Measurements from ENCODE around the gene TOX3.

The TOX3 gene

GRCh38 chr16:52539191-52539590 is 7.8 kb downstream of the TOX3 start:
- in situ Hi-C loops (cut with MboI; ENCODE audit: low sequenced_read_pairs), result no loop called here

DNA sequence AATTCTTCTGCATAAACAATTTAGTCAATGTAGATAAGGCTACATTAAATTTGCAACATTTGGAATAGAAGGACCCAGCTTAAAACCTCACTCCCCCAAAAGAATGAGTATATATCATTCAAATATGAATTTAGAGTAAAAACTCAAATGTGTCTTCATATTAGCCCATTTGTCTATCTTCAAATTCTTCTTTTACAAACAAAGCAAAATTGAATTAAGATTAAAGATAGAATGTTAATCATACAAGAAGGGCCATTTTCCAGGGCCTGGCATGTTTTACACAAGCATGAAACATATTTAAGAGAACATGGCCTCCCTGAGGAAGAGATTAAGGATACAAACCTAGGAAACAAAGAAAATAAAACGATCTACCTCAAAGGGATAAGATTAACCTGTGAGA is 8.4 kb downstream of the TOX3 start:
- in situ Hi-C loops (cut with MboI; ENCODE audit: low sequenced_read_pairs), result no loop called here

DNA sequence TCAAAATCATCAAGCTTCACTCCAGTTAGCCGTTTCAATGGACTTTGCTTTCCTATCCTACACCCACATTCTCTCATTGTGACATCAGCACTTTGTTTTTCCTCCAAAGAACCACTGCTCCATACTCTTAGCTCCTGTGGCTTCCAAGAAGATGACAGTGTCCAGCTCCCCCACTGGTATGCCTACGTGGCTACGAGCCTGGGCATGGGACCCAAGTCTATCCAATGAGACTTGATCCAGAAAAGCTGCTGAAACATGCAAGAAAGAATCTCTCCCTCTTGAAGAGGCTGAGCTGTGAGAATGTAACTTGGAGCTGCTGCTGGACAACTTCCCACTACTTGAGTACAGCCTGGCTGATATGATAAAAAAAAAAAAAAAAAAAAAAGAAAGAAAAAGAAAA is 9.4 kb downstream of the TOX3 start:
- in situ Hi-C loops (cut with MboI; ENCODE audit: low sequenced_read_pairs), result no loop called here

GRCh38 chr16:52535076-52535475 is 11.9 kb downstream of the TOX3 start:
- in situ Hi-C loops (cut with MboI; ENCODE audit: low sequenced_read_pairs), result no loop called here

- in situ Hi-C loops (cut with MboI; ENCODE audit: low sequenced_read_pairs), result no loop called here
Observed at GRCh38 chr16:52533296-52533695, 13.6 kb downstream of the TOX3 start.

DNA sequence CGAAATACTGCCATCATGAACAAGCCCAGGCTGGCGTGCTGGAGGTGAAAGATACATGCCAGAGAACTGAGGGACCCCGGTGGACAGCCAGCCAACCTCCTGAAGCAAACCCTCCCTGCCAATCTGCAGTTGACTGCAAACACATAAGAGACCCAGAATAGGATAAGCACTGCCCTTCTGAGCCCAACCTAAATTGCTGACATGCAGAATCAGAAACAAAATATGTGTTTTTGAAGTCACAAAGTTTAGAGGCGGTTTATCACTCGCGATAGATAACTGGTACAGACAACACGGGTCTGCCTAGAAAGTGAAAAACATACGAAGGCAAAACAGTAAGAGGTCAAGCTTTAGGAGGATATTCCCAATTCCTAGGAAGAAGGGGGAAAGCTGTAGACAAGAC is 14.6 kb downstream of the TOX3 start:
- in situ Hi-C loops (cut with MboI; ENCODE audit: low sequenced_read_pairs), result no loop called here

DNA sequence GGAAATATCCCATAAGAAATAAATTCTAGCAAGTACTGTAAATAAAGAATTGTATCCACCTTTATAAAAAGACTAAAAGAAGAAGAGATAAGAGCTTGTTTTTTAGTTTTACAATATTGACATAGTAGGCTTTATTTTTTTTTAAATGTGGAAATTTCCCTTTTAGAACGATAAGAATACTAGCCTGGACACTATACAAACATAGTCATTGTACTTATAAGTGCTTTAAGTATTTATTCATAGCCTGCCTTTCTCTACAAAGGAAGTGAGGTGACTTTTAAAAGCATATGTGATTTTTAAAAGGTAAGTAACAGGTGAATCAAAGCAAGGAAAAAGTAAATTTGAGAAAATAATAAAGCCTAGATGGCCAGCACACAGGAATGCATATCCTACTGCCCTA is 17.7 kb downstream of the TOX3 start:
- in situ Hi-C loops (cut with MboI; ENCODE audit: low sequenced_read_pairs), result no loop called here

- in situ Hi-C loops (cut with MboI; ENCODE audit: low sequenced_read_pairs), result no loop called here
Observed at GRCh38 chr16:52528393-52529065, 18.4 kb downstream of the TOX3 start.

- in situ Hi-C loops (cut with MboI; ENCODE audit: low sequenced_read_pairs), result no loop called here
Observed at GRCh38 chr16:52526830-52527229, 20.1 kb downstream of the TOX3 start.

DNA sequence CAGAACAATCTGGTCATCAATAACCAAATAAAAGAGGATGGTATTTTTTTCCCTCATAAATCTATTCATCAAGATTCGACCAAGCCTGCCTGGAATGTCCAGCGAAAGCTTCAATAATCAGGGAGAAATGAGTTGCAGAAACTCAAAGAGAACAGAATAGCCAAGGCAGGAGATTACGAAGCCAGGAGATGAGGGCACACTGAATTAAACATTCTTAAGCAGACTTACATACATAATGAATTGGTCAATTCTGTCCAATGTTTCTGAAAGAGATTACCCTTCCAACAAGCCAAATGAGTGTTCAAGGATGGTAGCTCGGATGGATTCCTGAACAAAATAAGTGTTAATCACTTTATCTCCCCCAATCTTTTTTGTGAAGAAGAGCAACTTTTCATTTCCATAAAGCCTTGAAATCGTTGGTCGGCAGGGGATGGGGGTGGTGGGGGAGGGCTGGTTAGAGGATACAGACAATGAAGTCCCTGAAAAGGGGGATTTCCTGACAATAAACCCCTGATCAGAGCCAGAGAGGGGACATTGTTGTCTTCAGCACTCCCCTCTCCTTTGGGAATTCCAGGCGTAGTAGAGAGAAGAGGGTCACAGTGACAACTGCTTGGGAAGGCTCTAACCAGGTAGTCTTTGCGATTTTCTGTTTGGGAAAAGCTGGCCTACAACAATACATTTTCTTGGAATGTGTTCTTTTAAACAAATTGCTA is 20.7 kb downstream of the TOX3 start:
- in situ Hi-C loops (cut with MboI; ENCODE audit: low sequenced_read_pairs), result no loop called here

GRCh38 chr16:52521570-52521969 is 25.4 kb downstream of the TOX3 start:
- in situ Hi-C loops (cut with MboI; ENCODE audit: low sequenced_read_pairs), result no loop called here

DNA sequence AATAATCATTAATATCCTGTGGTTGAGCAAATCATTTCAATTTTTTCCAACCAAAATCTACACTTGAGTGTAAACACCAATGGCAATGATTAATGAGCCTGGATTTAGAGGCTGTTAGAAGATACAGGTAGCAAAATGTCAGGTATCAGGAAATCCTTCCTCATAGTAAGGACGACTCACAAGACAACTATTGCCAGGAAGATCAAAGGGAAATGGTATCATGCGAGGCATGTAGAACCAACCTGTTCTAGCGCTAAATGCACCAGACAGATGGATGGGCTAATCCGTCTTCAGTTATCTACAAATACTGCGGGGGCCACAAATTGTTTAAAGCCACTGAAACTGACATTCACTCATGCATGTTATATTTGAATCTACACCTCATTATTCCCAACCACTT is 28.1 kb downstream of the TOX3 start:
- in situ Hi-C loops (cut with MboI; ENCODE audit: low sequenced_read_pairs), result no loop called here

- in situ Hi-C loops (cut with MboI; ENCODE audit: low sequenced_read_pairs), result no loop called here
Observed at GRCh38 chr16:52515068-52515671, 31.8 kb downstream of the TOX3 start.

- in situ Hi-C loops (cut with MboI; ENCODE audit: low sequenced_read_pairs), result no loop called here
Observed at GRCh38 chr16:52512297-52512987, 34.5 kb downstream of the TOX3 start.

- in situ Hi-C loops (cut with MboI; ENCODE audit: low sequenced_read_pairs), result no loop called here
Observed at GRCh38 chr16:52501746-52502145, 45.2 kb downstream of the TOX3 start.

DNA sequence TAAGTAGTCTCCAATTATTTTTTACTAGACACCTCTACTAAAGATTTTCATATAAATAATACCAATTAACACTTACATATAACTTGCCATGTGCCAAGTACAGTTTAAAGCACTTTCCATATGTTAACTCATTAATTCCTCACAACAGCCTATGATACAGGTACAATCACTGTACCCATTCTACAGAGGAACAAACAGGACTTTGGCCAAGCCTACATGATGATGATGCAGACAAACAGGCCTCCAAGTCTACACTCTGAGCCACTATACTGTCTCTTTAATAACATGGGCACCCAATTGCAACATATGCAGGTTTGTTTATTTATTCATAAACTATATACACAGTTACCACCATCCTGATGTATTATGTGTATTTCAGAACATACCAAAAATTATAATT is 46.0 kb downstream of the TOX3 start:
- in situ Hi-C loops (cut with MboI; ENCODE audit: low sequenced_read_pairs), result no loop called here

GRCh38 chr16:52499060-52499440 is 47.9 kb downstream of the TOX3 start:
- in situ Hi-C loops (cut with MboI; ENCODE audit: low sequenced_read_pairs), result no loop called here

- in situ Hi-C loops (cut with MboI; ENCODE audit: low sequenced_read_pairs), result no loop called here
Observed at GRCh38 chr16:52498328-52499059, 48.4 kb downstream of the TOX3 start.

DNA sequence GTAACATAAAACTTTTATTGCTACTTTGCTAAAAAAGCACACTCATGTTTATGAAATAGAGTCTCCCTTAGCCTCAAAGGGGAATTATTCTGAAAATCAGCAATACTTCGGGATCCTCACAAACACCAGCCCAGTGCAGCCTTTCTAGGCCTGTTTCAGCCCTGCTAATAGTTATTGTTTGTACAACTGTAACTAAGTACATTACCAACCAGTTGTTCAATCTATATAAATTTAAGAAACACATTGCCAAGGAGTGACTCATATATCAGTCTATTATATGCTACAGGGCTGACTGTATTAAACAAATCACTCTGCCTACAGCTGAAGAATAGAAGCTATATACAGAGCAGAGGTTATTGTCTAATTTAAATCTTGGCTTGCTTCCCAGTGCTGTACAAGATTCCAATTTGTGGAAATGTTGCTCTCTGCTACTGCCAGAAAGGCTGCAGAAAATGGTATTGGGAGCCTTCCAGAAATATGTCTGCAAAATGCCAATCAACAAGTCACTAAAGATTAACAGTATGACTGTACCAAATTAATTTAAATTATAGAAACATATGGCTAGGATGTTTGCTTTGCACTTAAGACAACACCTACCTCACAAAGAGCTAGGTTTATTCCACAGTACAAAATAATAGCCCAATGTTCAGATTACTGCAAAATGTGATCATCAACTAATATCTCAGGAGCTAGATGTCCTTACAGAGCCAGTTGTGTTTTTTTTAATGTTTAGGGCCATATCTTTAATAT is 49.7 kb downstream of the TOX3 start:
- in situ Hi-C loops (cut with MboI; ENCODE audit: low sequenced_read_pairs), result no loop called here

Data from HL-60/S4 treated with phorbol 12-myristate 13-acetate at 8.2 ng/mL for 4 days and 3 days (cell line).